ENCODE measurements around the gene GRID2.

- TF ChIP-seq ZNF408 (CRISPR knock-in tag; IDR thresholded peaks at IDR 0.05; ENCODE audit: low read depth) (no peak), RAD21 (CRISPR knock-in tag; conservative IDR thresholded peaks at IDR 0.05 in 1 of 2, IDR thresholded peaks at IDR 0.05 in 1 of 2) (no peak), SAFB2 (IDR thresholded peaks at IDR 0.05; ENCODE audit: borderline replicate concordance, low read depth, low read length, severe bottlenecking) (no peak), BDP1 (IDR thresholded peaks at IDR 0.05; ENCODE audit: insufficient read depth, insufficient read length) (no peak), ZBTB11 (CRISPR knock-in tag; IDR thresholded peaks at IDR 0.05) (no peak), TBL1XR1 (IDR thresholded peaks at IDR 0.05; ENCODE audit: low read length in 2 of 2) (no peak), CHD1 (IDR thresholded peaks at IDR 0.05; ENCODE audit: low read length) (no peak), JUND (IDR thresholded peaks at IDR 0.05; ENCODE audit: borderline replicate concordance, low read depth, low read length) (no peak), JUND (tag; IDR thresholded peaks at IDR 0.05; ENCODE audit: borderline replicate concordance, low read depth, low read length) (no peak), POLR2A (conservative IDR thresholded peaks at IDR 0.05) (no peak)
- TF ChIP-seq, protein P1, sequence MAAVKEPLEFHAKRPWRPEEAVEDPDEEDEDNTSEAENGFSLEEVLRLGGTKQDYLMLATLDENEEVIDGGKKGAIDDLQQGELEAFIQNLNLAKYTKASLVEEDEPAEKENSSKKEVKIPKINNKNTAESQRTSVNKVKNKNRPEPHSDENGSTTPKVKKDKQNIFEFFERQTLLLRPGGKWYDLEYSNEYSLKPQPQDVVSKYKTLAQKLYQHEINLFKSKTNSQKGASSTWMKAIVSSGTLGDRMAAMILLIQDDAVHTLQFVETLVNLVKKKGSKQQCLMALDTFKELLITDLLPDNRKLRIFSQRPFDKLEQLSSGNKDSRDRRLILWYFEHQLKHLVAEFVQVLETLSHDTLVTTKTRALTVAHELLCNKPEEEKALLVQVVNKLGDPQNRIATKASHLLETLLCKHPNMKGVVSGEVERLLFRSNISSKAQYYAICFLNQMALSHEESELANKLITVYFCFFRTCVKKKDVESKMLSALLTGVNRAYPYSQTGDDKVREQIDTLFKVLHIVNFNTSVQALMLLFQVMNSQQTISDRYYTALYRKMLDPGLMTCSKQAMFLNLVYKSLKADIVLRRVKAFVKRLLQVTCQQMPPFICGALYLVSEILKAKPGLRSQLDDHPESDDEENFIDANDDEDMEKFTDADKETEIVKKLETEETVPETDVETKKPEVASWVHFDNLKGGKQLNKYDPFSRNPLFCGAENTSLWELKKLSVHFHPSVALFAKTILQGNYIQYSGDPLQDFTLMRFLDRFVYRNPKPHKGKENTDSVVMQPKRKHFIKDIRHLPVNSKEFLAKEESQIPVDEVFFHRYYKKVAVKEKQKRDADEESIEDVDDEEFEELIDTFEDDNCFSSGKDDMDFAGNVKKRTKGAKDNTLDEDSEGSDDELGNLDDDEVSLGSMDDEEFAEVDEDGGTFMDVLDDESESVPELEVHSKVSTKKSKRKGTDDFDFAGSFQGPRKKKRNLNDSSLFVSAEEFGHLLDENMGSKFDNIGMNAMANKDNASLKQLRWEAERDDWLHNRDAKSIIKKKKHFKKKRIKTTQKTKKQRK (IDR thresholded peaks at IDR 0.05; ENCODE audit: borderline replicate concordance, low read depth, low read length), result no peak
- TF ChIP-seq, protein P2, sequence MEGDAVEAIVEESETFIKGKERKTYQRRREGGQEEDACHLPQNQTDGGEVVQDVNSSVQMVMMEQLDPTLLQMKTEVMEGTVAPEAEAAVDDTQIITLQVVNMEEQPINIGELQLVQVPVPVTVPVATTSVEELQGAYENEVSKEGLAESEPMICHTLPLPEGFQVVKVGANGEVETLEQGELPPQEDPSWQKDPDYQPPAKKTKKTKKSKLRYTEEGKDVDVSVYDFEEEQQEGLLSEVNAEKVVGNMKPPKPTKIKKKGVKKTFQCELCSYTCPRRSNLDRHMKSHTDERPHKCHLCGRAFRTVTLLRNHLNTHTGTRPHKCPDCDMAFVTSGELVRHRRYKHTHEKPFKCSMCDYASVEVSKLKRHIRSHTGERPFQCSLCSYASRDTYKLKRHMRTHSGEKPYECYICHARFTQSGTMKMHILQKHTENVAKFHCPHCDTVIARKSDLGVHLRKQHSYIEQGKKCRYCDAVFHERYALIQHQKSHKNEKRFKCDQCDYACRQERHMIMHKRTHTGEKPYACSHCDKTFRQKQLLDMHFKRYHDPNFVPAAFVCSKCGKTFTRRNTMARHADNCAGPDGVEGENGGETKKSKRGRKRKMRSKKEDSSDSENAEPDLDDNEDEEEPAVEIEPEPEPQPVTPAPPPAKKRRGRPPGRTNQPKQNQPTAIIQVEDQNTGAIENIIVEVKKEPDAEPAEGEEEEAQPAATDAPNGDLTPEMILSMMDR (IDR thresholded peaks at IDR 0.05 in 2 of 3, conservative IDR thresholded peaks at IDR 0.05 in 1 of 3; ENCODE audit: insufficient read depth in 2 of 3, low read depth in 1 of 3, low read length in 3 of 3), result no peak
Measured at GRCh38 chr4:93147524-93148212, 843.9 kb downstream of the GRID2 start.
